Measurements from ENCODE around the gene B3GALT6.

B3GALT6 gene

DNA sequence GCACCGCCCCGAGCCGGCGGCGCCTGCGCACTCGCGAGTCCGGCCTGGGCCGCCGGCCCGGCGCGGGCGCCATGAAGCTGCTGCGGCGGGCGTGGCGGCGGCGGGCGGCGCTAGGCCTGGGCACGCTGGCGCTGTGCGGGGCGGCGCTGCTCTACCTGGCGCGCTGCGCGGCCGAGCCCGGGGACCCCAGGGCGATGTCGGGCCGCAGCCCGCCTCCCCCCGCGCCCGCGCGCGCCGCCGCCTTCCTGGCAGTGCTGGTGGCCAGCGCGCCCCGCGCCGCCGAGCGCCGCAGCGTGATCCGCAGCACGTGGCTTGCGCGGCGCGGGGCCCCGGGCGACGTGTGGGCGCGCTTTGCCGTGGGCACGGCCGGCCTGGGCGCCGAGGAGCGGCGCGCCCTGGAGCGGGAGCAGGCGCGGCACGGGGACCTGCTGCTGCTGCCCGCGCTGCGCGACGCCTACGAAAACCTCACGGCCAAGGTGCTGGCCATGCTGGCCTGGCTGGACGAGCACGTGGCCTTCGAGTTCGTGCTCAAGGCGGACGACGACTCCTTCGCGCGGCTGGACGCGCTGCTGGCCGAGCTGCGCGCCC, at the start of gene B3GALT6:
Gene B3GALT6, plus strand, starts transcription at position 30 of the 588 bp plus-strand sequence. Its CDS starts 42 bp downstream, at position 72.
- TF ChIP-seq, protein P1, sequence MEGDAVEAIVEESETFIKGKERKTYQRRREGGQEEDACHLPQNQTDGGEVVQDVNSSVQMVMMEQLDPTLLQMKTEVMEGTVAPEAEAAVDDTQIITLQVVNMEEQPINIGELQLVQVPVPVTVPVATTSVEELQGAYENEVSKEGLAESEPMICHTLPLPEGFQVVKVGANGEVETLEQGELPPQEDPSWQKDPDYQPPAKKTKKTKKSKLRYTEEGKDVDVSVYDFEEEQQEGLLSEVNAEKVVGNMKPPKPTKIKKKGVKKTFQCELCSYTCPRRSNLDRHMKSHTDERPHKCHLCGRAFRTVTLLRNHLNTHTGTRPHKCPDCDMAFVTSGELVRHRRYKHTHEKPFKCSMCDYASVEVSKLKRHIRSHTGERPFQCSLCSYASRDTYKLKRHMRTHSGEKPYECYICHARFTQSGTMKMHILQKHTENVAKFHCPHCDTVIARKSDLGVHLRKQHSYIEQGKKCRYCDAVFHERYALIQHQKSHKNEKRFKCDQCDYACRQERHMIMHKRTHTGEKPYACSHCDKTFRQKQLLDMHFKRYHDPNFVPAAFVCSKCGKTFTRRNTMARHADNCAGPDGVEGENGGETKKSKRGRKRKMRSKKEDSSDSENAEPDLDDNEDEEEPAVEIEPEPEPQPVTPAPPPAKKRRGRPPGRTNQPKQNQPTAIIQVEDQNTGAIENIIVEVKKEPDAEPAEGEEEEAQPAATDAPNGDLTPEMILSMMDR (IDR thresholded peaks at IDR 0.05; ENCODE audit: extremely low read depth, missing control alignments), result no peak
- DNase-seq (ENCODE audit: low spot score), result no peak

DNA sequence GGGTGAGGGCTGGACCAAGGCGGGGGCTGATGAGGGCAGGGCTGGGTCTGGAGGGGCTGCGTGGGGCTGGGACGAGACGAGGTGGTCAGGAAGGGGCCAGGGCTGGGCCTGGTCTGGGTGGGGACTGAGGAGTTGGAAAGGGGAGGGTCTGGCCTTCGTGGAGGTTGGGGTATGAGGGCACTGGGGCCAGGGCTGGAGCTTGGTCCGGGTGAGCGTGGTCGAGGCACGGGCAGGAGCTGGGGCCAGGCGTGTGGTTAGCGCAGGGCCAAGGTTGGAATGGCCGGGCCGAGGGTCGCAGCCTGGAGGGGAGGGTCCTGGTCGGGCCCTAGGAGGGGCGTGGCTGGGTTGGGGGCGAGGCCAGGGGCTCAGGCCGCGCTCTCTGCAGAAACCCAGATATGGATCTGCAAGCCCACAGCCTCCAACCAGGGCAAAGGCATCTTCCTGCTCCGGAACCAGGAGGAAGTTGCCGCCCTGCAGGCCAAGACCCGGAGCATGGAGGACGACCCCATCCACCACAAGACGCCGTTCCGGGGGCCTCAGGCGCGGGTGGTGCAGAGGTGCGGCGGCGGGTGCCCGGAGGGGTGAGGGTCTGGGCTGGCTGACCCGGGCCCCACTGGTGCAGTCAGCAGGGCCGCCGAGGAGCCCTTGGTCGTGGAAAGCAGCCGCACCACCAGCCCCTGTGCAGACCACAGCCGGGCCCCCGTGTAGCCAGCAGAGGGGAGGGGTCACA, 49.4 kb upstream of the B3GALT6 start:
- DNase-seq (ENCODE audit: low spot score), result no peak
- TF ChIP-seq, protein P1 (IDR thresholded peaks at IDR 0.05; ENCODE audit: extremely low read depth, missing control alignments), result no peak

DNA sequence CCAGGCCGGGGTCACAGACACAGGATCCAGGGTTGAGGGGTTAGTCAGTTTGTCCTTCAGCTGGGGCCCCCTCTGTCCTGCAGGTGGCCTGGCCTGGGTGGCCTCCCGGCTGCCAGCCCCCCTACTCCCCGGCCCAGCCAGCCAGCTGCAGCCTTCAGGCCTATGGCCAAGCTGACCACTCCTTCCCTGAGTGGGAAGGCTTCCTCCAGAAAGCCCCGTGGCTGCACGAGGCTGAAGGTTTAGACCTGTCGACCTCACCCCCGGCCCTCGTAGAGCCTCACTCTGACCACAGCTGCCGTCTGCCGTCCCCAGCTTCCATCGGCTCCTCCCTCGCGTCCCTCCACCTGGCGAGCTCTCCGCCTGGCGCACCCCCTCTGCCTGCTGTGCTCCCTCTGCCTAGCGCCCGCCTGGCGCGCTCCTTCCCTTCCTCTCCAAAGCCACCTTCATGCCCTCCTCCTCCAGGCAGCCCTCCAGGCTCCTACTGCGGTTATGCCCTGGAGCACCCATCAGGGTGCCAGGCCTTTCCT, 48.8 kb upstream of the B3GALT6 start:
- TF ChIP-seq, protein P1 (IDR thresholded peaks at IDR 0.05; ENCODE audit: extremely low read depth, missing control alignments), result no peak
- DNase-seq (ENCODE audit: low spot score), result no peak

DNA sequence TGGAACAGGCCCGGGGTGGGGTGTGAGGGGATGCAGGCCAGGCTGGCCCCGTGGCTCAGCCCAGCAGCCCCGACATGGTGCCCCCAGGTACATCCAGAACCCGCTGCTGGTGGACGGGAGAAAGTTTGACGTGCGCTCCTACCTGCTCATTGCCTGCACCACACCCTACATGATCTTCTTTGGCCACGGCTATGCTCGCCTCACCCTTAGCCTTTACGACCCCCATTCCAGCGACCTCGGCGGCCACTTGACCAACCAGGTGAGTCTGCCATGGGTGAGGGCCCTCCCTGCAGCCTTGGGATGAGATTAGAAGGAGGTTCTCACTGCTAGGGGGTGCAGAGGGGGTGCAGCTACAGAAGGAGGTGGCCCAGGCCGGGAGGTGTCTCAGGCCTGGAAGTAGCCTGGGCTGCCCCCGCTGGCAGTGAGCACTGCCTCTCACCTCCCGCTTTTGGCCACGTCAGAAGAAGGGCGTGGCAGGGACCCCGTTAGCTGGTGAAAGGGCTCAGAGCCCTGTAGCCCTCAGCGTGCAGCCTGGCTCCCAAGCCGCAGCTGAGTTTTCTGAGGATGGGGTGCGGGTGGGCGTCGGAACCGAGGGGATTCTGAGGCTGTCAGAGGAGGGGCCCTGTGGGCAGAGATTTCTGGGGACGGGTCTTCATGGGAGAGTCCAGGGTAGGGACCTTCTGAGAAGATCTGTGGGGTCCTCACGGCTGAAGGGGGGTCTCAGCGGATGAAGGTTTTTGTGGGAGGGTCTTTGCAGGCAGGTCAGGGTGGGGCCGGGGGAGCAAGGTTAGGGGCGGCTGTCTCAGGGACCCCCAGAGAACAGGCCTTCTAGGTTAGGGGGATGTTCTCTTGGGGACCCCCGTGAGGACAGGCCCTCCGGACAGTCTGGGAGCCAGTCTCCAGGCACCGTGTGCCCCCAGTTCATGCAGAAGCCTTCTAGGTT, 47.9 kb upstream of the B3GALT6 start:
- TF ChIP-seq, protein P1 (IDR thresholded peaks at IDR 0.05; ENCODE audit: extremely low read depth, missing control alignments), result no peak
- DNase-seq (ENCODE audit: low spot score), result no peak

DNA sequence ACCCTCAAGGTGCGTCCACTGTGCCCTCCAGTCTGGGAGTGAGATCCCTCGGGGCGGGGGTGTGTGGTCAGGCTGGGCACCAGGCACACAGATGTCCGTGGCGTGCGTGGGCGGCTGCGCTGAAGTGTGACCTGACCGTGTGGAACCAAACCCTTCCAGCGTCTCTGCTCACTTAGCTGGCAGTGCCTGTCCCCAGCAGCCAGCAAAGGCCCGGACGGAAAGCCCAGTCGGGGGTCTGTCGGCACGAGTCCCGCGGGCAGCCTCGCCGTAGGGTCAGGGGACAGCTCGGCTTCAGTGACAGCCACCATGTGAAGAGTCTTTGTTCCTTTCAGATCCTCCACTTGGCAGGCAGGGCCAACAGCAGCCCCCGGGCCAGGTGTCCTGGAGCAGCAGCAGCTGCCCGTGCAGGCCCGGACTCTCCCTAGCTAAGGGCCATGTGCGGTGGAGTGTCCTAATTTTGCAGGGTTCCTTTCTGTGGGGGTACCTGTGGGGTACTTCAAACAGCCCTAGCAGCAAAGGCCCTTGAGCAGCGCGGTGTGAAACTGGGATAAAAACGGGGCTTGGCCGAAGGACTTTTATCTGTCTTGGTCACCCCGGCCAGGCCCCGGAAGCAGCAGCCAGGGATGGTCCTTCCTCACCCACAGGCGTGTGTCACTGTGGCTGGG, 46.8 kb upstream of the B3GALT6 start:
- TF ChIP-seq, protein P1 (IDR thresholded peaks at IDR 0.05; ENCODE audit: extremely low read depth, missing control alignments), result no peak
- DNase-seq (ENCODE audit: low spot score), result no peak

DNA sequence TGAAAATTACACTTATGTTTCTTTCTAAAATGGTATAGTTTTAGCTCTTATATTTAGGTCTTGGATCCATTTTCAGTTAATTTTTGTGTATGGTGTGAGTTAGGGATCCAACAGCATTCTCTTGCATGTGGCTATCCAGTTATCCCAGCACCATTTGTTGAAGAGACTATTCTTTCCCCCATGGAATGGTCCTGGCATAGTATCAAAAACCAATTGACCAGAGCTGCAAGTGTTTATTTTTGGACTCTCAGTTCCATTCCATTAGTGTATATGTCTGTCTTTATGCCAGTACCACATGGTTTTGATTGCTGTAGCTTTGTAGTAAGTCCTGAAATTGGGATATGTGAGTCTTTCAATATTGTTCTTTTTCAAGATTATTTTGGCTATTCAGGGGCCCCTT, 44.1 kb upstream of the B3GALT6 start:
- DNase-seq (ENCODE audit: low spot score), result no peak

More for the DNA sequence above, 44.1 kb upstream of the B3GALT6 start:
- TF ChIP-seq, protein P1 (IDR thresholded peaks at IDR 0.05; ENCODE audit: extremely low read depth, missing control alignments), result no peak
